ENCODE results near the gene HCRTR2. TPM values are rescaled to one million over a fixed set of nuclear protein-coding genes. Genes with fewer than 3 reads are reported as not detected.
A peak's percentile ranks its signal among the peaks of the same experiment; 100 is the strongest.
"Not testable (repeated sequence)": the region's sequence is repeated elsewhere in the genome, so short reads cannot be mapped to it uniquely, and the experiment has no call there.

The HCRTR2 gene
- under 1 TPM in 1 of 12 donors, not detected in 11; 0.12 TPM for polyA plus RNA-seq (ENCODE audit: insufficient read length in 12 of 12)
- long read RNA-seq, donor 1: 0 reads
- long read RNA-seq, donor 2: 0 reads
- long read RNA-seq, donor 3: 0 reads
- long read RNA-seq, donor 4: 0 reads
- long read RNA-seq, donor 5: 0 reads
- long read RNA-seq, donor 6: 0 reads
- long read RNA-seq, donor 7: 0 reads
- long read RNA-seq, donor 8: 0 reads
- long read RNA-seq, donor 9: 0 reads
- long read RNA-seq, donor 10: 0 reads
- long read RNA-seq, donor 11: 0 reads

- DNase-seq: no peak
Observed at GRCh38 chr6:55174211-55175026, at the start of gene HCRTR2. TSS of gene HCRTR2 (plus strand) at chr6:55174515. CDS start at chr6:55174588, 73 bp downstream.

- DNase-seq: no peak
Observed at GRCh38 chr6:55130806-55131324, 43.5 kb upstream of the HCRTR2 start.

GRCh38 chr6:55131616-55132015, 42.7 kb upstream of the HCRTR2 start:
- no peak for DNase-seq

- DNase-seq: no peak
Observed at GRCh38 chr6:55136916-55137315, 37.4 kb upstream of the HCRTR2 start.

GRCh38 chr6:55137929-55138693, 36.2 kb upstream of the HCRTR2 start:
- DNase-seq: no peak

- no peak for DNase-seq
Observed at GRCh38 chr6:55141611-55142010, 32.7 kb upstream of the HCRTR2 start.

GRCh38 chr6:55142610-55143009, 31.7 kb upstream of the HCRTR2 start:
- DNase-seq: no peak

- DNase-seq: no peak
Observed at GRCh38 chr6:55153284-55153683, 21.0 kb upstream of the HCRTR2 start.

- not testable (repeated sequence) for DNase-seq
Observed at GRCh38 chr6:55158784-55159183, 15.5 kb upstream of the HCRTR2 start.

- no peak for DNase-seq
Observed at GRCh38 chr6:55167860-55168259, 6.5 kb upstream of the HCRTR2 start.

GRCh38 chr6:55175078-55176049, 1.0 kb downstream of the HCRTR2 start:
- no peak for DNase-seq

- peak; percentile 12 for DNase-seq
Observed at GRCh38 chr6:55176958-55177357, 2.6 kb downstream of the HCRTR2 start.

GRCh38 chr6:55180258-55180657, 5.9 kb downstream of the HCRTR2 start:
- DNase-seq: no peak

- no peak for DNase-seq
Observed at GRCh38 chr6:55182016-55182650, 7.8 kb downstream of the HCRTR2 start.

GRCh38 chr6:55184782-55185530, 10.6 kb downstream of the HCRTR2 start:
- DNase-seq: no peak

- DNase-seq: no peak
Observed at GRCh38 chr6:55198715-55199114, 24.4 kb downstream of the HCRTR2 start.

GRCh38 chr6:55199239-55199638, 24.9 kb downstream of the HCRTR2 start:
- DNase-seq: no peak

- no peak for DNase-seq
Observed at GRCh38 chr6:55208478-55209458, 34.5 kb downstream of the HCRTR2 start.
